ENCODE measurements around the gene ME2.
"Not testable (repeated sequence)": the region's sequence is repeated elsewhere in the genome, so short reads cannot be mapped to it uniquely, and the experiment has no call there.

Gene ME2

GRCh38 chr18:50862401-50862800 is 16.5 kb upstream of the ME2 start:
- DNase-seq, result no peak

- no peak for DNase-seq
Observed at GRCh38 chr18:50863840-50864375, 15.0 kb upstream of the ME2 start.

DNA sequence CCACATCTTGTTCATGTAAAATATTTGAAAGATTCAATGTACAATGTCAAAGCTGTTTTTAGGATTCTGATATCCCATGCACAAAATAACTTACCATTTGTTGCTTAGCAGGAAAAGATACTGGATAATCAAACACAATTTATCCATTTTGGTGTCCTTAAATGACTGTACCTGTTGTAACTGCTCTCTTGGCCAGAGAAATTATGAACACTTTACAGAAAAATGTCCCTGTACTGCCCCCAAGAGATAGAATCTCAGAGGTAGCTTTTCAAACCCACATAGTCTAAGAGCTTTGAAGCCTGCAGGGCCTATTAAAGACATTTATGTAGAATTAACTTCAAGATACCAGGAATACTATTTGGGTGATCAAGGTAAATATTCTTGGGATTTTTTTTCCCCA is 12.2 kb upstream of the ME2 start:
- DNase-seq, result peak; percentile 31

DNA sequence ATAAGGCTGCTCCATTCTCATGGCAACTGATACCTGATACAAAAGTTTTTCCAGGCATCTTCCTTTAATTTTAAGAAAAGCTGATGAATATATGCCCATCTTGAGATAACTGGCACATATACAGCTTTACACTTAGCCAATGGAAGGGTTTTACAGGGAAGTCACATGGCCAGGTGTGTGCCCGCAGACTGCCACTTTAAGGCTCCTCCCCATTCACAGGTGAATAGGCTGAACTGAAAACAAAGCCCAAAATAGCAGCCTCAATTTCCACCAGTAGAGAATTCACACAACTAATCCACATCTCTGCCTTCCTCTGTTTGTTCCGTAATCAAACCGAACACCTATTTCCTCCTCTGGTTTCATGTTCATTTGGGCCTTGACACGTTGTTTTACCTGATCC is 9.8 kb upstream of the ME2 start:
- DNase-seq, result no peak

DNA sequence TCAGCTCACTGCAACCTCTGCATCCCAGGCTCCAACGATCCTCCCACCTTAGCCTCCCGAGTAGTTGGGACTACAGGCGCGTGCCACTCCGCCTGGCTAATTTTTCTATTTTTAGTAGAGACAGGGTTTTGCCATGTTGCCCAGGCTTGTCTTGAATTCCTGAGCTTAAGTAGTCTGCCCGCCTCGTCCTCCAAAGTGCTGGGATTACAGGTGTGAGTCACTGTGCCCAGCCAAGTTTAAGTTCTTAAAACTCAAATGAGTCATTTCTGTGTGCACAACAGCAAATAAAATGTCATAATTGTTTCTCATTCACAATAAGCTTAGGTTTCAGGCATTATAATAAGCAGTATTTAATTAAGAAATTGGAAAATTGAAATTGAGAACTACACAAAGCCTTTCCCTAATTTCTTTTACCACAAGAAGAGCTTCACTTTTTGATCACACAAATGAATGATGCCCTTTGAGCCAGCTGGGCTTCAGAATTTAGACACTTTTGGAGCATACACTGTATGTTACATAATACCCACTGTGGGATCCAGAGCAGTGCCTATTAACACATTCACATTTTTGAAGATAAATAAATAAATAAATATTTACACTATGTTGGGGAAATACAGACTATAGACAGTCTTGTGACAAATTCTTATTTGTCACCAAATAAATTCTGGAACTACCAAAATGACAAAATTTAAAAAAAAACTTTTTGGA is 8.6 kb upstream of the ME2 start:
- no peak for DNase-seq

GRCh38 chr18:50871846-50872245 is 7.1 kb upstream of the ME2 start:
- no peak for DNase-seq

DNA sequence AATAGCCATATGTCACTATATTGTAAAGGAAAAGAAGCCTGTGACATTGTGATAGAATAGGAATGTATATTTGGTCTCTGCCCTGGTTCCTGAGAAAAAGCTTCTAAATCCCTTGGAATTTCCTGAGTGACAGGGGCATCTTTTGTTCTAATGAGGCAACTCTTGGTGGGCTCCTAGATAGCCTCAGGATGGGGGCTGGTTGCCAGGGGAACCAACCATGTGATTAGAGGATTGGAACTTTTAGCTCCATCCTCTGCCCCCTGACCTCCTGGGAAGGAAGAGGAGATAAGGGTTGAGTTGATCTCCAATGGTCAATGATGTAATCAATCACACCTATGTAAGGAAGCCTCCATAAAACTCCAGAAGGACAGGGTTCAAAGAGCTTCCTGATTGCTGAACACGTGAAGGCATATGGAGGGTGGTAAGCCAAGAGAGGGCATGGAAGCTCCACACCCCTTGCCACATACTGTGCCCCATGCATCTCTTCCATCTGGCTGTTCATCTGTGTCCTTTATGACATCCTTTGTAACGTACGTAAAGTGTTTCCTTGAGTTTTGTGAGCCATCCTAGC is 2.9 kb upstream of the ME2 start:
- DNase-seq, result no peak

- no peak for DNase-seq
Observed at GRCh38 chr18:50877545-50878265, 1.2 kb upstream of the ME2 start.

DNA sequence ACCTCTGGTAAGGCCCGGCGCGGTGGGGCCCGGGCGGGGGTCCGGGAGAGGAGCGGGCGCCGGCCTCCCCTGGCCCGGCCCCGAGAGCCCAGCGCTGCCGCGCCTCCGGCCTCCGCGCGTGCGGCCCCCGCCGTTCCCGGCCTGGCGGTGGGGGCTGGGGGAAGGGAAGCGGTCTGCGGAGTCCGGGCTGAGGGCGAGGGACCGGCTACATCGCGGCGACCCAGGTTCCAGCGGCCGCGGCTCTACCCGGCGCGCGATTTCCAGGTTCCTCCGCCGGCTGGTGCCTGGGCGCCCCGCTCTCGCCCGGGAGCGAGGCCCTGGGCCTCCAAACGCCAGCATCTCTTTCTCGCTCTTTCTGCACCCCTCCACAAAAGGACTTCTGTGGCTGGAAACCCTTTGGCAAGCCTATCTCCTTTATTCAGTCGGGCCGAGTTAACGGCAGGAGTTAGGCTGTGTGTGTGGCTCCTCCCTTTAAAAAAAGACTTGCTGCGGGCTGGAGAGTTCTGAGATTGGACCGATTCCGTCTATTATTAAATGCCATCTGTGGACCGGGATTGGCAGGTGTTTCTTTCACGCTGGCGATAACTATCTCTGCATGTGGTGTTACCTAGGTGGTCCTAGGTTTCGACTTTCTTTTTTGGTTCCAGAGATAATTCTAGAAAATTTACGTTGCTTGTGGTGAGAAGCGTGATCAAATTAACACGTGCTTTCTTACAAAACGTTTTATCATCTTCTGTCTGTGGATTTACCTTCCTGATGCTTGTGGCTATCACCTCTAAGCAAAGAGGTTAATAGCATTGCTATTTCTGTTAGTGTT is 592 bp downstream of the ME2 start:
- peak; percentile 75 for DNase-seq

DNA sequence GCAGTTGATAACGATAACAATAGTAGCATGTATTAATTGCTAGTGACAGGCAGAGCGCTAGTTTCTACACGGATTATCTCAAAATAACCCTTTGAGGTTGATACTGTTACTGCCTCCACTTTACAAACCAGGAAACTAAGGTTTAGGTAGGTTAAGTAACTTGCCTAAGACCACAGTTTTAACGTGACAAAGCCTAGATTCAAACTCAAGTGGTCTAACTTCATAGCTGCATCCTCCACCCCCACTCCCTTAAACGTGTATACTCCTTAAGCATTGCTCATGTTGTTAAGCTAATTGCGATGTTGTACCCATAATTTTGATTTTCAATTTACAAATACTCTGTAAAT is 1.2 kb downstream of the ME2 start:
- DNase-seq, result no peak

DNA sequence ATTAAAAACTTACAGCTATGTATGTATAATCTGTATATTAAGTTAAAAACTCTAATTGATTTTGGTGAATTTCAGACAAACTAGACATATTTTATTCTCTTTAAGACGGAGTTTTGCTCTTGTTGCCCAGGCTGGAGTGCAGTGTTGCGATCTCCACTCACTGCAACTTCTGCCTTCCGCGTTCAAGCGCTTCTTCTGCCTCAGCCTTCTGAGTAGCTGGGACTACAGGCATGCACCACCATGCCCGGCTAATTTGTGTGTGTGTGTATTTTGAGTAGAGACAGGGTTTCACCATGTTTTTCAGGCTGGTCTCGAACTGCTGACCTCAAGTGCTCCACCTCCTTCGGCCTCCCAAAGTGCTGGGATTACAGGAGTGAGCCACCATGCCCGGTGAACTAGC is 2.0 kb downstream of the ME2 start:
- not testable (repeated sequence) for DNase-seq

- DNase-seq, result no peak
Observed at GRCh38 chr18:50886929-50887328, 8.0 kb downstream of the ME2 start.

DNA sequence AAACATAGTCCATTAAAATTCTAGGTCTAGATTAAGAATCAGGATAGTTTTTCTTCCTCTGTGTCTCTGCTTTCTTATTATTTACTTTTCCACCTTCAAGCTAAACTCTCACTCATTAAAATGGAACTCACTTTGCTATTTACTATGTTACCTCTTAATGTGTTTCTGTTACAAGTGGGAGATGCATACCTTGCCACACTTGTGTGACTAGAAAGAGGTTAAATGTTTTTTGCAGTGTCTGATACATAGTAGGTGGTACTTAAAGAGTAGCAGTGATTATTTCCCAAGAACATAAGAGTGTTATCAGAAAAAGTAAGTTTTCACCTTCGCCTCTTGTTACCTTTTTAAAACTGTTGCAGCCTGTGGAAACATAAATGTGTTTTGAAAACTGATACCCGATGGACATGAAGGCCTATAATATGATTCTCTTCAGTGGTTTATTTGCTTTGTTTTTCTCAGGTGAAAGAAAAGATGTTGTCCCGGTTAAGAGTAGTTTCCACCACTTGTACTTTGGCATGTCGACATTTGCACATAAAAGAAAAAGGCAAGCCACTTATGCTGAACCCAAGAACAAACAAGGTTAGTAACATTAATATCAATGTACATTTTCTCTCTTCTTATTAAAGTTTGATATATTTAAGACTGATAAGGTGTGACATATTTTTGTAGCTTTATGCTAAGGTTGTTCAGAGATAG is 16.6 kb downstream of the ME2 start:
- DNase-seq, result peak; percentile 8

GRCh38 chr18:50896093-50896492 is 17.2 kb downstream of the ME2 start:
- DNase-seq, result no peak

DNA sequence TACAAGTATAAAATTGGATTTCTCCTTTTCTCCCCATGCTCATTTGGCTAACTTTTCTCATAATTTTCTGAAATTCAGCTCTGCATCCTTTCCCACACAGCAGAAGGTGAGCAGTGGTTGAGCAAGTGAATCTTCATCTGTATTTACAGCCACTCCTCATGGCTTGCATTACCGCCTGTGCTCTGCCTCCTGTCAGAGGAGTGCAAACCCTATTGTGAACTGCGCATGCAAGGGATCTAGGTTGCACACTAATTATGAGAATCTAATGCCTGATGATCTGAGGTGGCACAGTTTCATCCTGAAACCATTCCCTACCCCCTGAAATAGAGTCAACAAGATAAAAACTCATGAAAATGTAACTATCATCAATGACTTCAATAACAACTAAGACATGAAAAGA is 20.0 kb downstream of the ME2 start:
- DNase-seq, result no peak

- DNase-seq, result no peak
Observed at GRCh38 chr18:50902797-50903196, 23.9 kb downstream of the ME2 start.

- no peak for DNase-seq
Observed at GRCh38 chr18:50906843-50907242, 27.9 kb downstream of the ME2 start.

GRCh38 chr18:50909261-50909660 is 30.3 kb downstream of the ME2 start:
- DNase-seq, result no peak

- DNase-seq, result no peak
Observed at GRCh38 chr18:50911006-50911405, 32.1 kb downstream of the ME2 start.

GRCh38 chr18:50917021-50917420 is 38.1 kb downstream of the ME2 start:
- DNase-seq, result no peak

DNA sequence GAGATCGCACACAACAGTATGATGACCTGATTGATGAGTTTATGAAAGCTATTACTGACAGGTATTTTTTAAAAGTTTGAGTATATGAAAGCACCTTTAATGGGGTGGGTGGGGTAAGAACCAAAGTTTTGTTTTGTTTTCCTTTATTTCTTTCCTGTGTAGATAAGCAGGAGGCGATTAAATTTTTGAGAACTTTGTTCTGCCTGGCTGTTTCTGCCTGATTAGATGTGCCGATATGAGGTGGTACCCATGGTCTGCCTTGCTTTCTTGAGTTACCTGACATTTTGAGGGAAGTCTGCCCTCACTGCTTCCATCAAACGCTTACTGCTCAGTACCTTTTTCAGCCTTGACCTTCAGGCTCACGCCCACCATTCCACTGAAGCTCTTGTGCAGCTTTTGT is 39.2 kb downstream of the ME2 start:
- no peak for DNase-seq

DNA sequence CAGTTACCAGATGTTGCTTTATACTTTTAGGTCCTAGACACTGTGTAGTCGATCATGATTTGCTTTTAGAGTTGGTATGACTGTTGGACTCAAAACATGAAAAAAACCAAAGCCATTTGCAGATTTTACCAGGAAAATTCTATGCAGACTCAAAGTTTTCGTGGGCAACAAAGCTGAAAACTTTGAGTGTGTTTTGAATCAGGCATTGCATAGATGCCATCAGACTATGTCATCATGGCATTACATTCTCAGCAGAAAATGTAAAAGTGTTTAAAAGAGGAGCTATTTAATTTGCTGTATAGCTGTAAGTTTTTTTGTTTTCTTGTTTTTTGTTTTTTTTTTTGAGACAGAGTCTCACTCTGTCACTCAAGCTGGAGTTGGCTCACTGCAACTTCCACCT is 45.5 kb downstream of the ME2 start:
- DNase-seq, result no peak

- no peak for DNase-seq
Observed at GRCh38 chr18:50926521-50926920, 47.6 kb downstream of the ME2 start.
